Eye (tissue), 1 donor: Measurements from ENCODE around the gene RPTOR.

Experiments used
- DNase-seq: peaks from one replicate; pipeline ENCODE4 v3.0.0-alpha.2; 2015

The RPTOR gene

GRCh38 chr17:80770881-80771611, 226.4 kb downstream of the RPTOR start:
- DNase-seq: no peak

- DNase-seq: no peak
Measured at GRCh38 chr17:80771612-80772005, 227.0 kb downstream of the RPTOR start.

DNA sequence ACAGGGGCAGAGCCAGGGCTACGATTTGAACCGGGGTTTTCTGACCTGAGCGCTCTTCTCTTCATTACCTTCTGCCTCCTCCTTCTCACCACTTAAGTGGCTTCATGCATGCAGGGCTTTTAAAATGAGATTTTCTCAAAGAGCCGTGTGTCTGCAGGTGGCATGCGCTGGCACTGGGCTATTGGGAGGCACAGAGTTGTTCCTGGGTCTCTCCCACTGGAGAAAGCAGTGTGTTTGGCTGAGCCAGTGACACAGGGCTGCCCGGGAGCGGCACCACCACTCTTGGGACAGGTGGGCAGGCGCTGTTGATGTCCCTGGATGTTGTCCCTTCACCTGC, 228.2 kb downstream of the RPTOR start:
- DNase-seq: no peak

GRCh38 chr17:80773243-80773991, 228.8 kb downstream of the RPTOR start:
- no peak for DNase-seq

DNA sequence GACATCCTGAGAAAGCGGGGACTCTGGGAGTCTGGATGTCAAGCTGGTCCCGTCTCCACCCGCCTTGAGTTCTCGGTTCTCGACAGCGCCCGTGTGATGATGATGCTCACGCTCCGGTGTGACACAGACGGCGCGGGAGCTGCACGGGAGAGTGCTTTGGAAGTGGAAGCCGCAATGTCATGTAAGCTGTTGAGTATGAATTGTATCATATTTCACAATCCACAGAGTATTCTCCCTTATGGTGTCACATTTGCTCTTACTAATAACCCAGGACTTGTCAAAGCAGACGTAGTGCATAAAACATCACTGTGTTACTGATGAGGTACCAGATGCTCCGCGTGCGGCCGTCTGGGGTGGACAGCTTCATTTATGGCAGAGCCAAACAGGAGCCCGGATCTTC, 229.5 kb downstream of the RPTOR start:
- no peak for DNase-seq

DNA sequence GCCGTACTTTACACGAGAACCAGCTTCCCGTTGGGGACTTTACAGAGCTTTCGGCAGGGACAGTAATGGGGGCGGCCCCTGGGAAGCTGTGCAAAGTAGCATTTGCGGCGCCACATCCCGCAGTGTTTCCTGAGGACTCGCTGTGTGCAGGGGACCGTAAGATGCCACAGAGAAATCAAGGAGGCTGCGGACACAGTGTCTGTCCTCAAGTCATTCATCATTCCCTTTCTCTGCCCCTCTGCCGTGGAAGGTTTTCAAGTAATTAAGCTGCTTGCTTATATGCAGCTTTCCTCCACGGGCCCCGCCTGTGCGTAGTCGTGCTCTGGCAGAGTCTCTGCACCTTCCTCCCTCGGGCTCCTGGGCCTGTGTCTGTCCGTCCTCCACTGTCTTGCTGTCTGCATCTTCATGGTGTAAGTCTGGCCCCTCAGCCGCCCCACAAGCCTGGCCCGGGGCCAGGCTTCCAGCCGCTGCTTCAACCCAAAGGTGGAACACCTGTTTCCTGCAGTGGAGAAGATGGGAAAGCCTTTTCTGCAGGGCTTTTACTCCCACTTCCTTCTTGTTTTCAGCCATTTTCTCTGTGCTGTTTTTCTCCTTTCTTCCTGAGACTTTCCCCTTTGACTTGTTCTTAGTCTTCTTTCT, 230.1 kb downstream of the RPTOR start:
- DNase-seq: no peak

DNA sequence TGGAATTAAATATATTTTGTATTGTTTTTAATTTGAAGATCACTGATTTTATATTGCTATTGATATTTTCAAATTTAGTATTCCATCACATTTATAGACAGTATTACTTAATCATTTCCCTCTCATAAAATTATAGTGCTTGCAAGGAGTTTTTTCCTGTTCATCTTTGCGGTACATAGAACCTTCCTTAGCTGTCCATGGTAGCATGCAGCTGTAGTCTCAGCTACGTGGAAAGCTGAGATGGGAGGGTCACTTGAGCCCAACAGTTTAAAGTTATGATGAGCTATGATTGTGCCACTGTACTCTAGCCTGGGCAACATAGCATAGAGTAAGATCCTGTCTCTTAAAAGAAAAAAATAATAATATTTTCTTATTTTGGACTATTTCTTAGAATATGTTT, 231.2 kb downstream of the RPTOR start:
- no peak for DNase-seq

DNA sequence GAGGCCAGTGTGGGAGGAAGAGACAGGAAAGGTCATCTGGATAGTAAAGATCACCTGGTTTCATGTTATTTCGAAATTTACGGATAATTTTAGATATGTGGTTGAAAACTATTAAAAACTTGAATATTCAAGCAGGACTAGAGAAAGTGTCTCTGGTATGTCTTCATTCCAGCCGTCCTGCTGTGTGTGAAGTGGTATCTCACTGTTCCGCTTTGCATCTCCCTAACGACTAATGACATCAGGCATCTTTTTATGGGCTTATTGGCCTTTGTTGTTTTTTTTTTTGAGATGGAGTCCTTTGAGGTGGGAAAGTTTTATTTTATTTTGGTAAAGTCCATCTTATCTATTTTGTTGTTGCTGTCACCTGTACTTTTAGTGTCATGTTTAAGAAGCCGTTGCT, 232.6 kb downstream of the RPTOR start:
- DNase-seq: no peak

GRCh38 chr17:80778716-80779115, 234.1 kb downstream of the RPTOR start:
- no peak for DNase-seq

- DNase-seq: no peak
Measured at GRCh38 chr17:80779336-80779735, 234.7 kb downstream of the RPTOR start.

GRCh38 chr17:80779961-80780380, 235.3 kb downstream of the RPTOR start:
- DNase-seq: no peak

- peak; percentile 68 for DNase-seq
Measured at GRCh38 chr17:80780381-80781198, 236.0 kb downstream of the RPTOR start.

- no peak for DNase-seq
Measured at GRCh38 chr17:80781211-80781610, 236.6 kb downstream of the RPTOR start.

GRCh38 chr17:80781807-80782277, 237.2 kb downstream of the RPTOR start:
- DNase-seq: peak; percentile 46

- DNase-seq: no peak
Measured at GRCh38 chr17:80782536-80783427, 238.1 kb downstream of the RPTOR start.

- DNase-seq: no peak
Measured at GRCh38 chr17:80783486-80783885, 238.8 kb downstream of the RPTOR start.

DNA sequence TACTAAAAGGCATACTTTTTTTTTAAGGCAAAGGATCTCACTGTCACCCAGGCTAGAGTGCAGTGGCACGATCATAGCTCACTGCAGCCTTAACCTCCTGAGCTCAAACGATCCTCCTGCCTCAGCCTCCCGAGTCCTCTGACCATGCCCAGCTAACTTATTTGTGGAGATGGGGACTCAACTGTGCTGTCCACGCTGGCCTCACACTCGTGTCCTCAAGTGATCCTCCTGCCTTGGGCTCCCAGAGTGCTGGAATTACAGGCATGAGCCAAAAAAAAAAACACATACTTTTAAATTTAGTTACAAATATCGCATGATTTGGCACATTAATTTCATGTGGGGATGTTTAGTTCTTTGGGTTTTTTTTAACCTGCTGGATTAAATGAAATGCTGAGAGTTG, 239.3 kb downstream of the RPTOR start:
- no peak for DNase-seq

DNA sequence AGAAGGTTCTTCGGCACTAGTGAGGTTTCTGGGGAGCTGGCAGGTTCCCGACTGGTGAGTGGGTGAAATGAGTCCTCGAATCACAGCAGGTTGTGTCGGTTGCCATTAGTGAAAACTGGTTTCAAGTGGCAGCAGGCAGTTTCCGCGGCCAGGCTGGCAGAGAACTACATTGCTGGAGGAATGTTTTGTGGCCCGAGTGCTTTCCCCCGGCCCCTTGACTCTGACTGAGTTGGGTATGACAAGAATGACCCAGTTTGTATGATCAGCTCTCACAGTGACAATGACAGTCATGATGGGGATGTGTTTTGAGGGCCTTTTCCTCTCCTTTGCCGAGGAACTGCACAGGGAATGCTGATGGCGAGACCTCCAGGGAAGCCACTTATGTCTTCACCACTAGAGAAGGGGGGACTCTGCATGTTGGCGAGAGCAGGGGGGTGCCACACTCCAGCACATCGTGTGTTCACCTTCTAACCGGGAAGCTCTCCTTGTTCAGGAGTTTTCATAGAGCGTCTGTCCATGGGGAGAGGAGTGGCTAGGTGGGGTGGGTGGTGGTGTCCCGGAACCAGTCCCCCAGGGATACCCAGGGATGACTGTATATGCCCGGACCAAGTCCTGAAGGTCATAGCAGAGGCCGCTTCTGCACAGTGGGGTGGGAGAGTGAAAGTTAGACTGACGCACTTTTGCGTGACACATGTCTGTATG, 241.0 kb downstream of the RPTOR start:
- peak; percentile 83 for DNase-seq

DNA sequence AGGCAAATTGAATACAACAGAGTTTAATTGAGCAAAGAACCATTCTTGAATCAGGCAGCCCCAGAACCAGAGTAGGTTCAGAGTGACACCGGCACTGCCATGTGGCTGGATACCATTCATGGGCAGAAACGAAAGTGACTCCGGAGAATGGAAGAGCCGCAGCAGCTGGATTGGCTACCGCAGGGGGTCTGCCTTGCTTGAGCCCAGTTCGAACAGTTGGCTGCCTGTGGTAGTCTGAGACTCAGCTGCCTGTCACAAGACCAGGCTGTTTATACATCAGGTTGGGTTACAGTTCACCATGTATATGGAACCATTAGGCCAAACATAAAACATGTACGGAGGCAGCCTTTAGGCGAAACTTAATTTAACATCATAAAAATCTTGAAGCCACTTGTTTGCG, 241.8 kb downstream of the RPTOR start:
- DNase-seq: peak; percentile 83

- DNase-seq: no peak
Measured at GRCh38 chr17:80786887-80787286, 242.2 kb downstream of the RPTOR start.

- DNase-seq: no peak
Measured at GRCh38 chr17:80787881-80788280, 243.2 kb downstream of the RPTOR start.
